Muscle layer of duodenum (tissue), 2 donors: Measurements from ENCODE around the gene XAB2.
A peak's percentile ranks its signal among the peaks of the same experiment; 100 is the strongest.

Source experiments
- H3K27ac ChIP-seq: one replicate; pipeline ENCODE4 v1.7.0; 2013; ENCODE audit warnings: mild to moderate bottlenecking, low read length
- H3K27me3 ChIP-seq: one replicate; pipeline ENCODE4 v1.7.0; 2013; ENCODE audit warnings: low read depth, mild to moderate bottlenecking, control low read depth, low read length
- H3K36me3 ChIP-seq, 2 donors: one replicate each; pipeline ENCODE4 v1.7.0; 2013; ENCODE audit warnings: low read length in 2 of 2, control low read depth in 1 of 2, mild to moderate bottlenecking in 1 of 2; ENCODE audit not compliant: insufficient read depth in 2 of 2, control insufficient read depth in 1 of 2
- H3K4me1 ChIP-seq, 2 donors: one replicate each; pipeline ENCODE4 v1.7.0; 2013; ENCODE audit warnings: low read length in 2 of 2, mild to moderate bottlenecking in 2 of 2, control low read depth in 1 of 2, moderate library complexity in 1 of 2; ENCODE audit not compliant: insufficient read depth in 2 of 2, control insufficient read depth in 1 of 2
- H3K4me3 ChIP-seq, 2 donors: one replicate each; pipeline ENCODE4 v1.7.0; 2013; ENCODE audit warnings: low read length in 2 of 2, low read depth in 1 of 2, mild to moderate bottlenecking in 1 of 2
- H3K9me3 ChIP-seq, 2 donors: one replicate each; pipeline ENCODE4 v1.7.0; 2013; ENCODE audit warnings: low read length in 2 of 2, control low read depth in 1 of 2, mild to moderate bottlenecking in 1 of 2; ENCODE audit not compliant: control insufficient read depth in 1 of 2
- donor health status: healthy.

XAB2 gene

GRCh38 chr19:7629347-7630054 lies at the start of gene XAB2, which contains the start of gene PET100:
TSS of gene XAB2 (minus strand) at chr19:7629545. CDS start at chr19:7629527, 18 bp downstream.
TSS of gene PET100 (plus strand) at chr19:7629793. CDS start at chr19:7629834, 41 bp downstream.
- no peaks in the 10 kb centered on the region for H3K27me3 ChIP-seq
- H3K4me1 ChIP-seq = peaks cover 15 to 31% of the 10 kb centered on the region in 2 donors
- H3K36me3 ChIP-seq = peaks cover 12 to 29% of the 10 kb centered on the region in 2 donors
- peak within 1 kb of the TSS; percentile 95 to 100 for H3K4me3 ChIP-seq
- peak within 1 kb of the TSS; percentile 95 for H3K27ac ChIP-seq
- H3K9me3 ChIP-seq = no peaks in the 10 kb centered on the region

GRCh38 chr19:7677669-7678311 lies 48.4 kb upstream of the XAB2 start:
- Histone ChIP-seq H3K27ac (no peak overlapping the region), H3K36me3 (peaks cover 0 to 8% of the 10 kb centered on the region in 2 donors), H3K4me3 (no peak overlapping the region), H3K4me1 (peaks cover 0 to 20% of the 10 kb centered on the region in 2 donors), H3K9me3 (no peaks in the 10 kb centered on the region), H3K27me3 (peaks cover 4% of the 10 kb centered on the region)

- Histone ChIP-seq H3K27me3 (peaks cover 4% of the 10 kb centered on the region), H3K4me3 (no peak within 1 kb of the TSS), H3K36me3 (no peaks in the 10 kb centered on the region), H3K27ac (no peak within 1 kb of the TSS), H3K9me3 (no peaks in the 10 kb centered on the region), H3K4me1 (peaks cover 0 to 11% of the 10 kb centered on the region in 2 donors)
Observed at GRCh38 chr19:7676854-7677253, 47.5 kb upstream of the XAB2 start, which contains the start of gene MCEMP1. TSS of gene MCEMP1 (plus strand) at chr19:7677090. CDS start at chr19:7677121, 31 bp downstream.

GRCh38 chr19:7676376-7676775 lies 47.0 kb upstream of the XAB2 start:
- H3K27me3 ChIP-seq = peaks cover 4% of the 10 kb centered on the region
- no peak overlapping the region for H3K4me3 ChIP-seq
- no peaks in the 10 kb centered on the region for H3K9me3 ChIP-seq

GRCh38 chr19:7674010-7675005 lies 45.0 kb upstream of the XAB2 start:
- Histone ChIP-seq H3K4me1 (no peaks in the 10 kb centered on the region), H3K9me3 (no peaks in the 10 kb centered on the region), H3K27me3 (peaks cover 4% of the 10 kb centered on the region), H3K36me3 (no peaks in the 10 kb centered on the region), H3K4me3 (no peak overlapping the region), H3K27ac (no peak overlapping the region)

More at GRCh38 chr19:7676376-7676775, 47.0 kb upstream of the XAB2 start:
- H3K4me1 ChIP-seq = peaks cover 0 to 6% of the 10 kb centered on the region in 2 donors
- no peak overlapping the region for H3K27ac ChIP-seq
- no peaks in the 10 kb centered on the region for H3K36me3 ChIP-seq

GRCh38 chr19:7672522-7672921 lies 43.2 kb upstream of the XAB2 start:
- no peaks in the 10 kb centered on the region for H3K36me3 ChIP-seq
- no peak overlapping the region for H3K27ac ChIP-seq
- no peak overlapping the region for H3K4me3 ChIP-seq
- H3K4me1 ChIP-seq = no peaks in the 10 kb centered on the region
- H3K9me3 ChIP-seq = no peaks in the 10 kb centered on the region
- H3K27me3 ChIP-seq = peaks cover 3% of the 10 kb centered on the region

- Histone ChIP-seq H3K4me3 (no peak overlapping the region), H3K27me3 (no peaks in the 10 kb centered on the region), H3K9me3 (no peaks in the 10 kb centered on the region), H3K36me3 (no peaks in the 10 kb centered on the region), H3K27ac (no peak overlapping the region), H3K4me1 (no peaks in the 10 kb centered on the region)
Observed at GRCh38 chr19:7670790-7671189, 41.4 kb upstream of the XAB2 start.

GRCh38 chr19:7670150-7670783 lies 40.9 kb upstream of the XAB2 start:
- H3K4me3 ChIP-seq = no peak overlapping the region
- H3K27me3 ChIP-seq = no peaks in the 10 kb centered on the region
- no peaks in the 10 kb centered on the region for H3K9me3 ChIP-seq

GRCh38 chr19:7669641-7670040 lies 40.3 kb upstream of the XAB2 start:
- no peak overlapping the region for H3K4me3 ChIP-seq
- no peaks in the 10 kb centered on the region for H3K27me3 ChIP-seq
- no peaks in the 10 kb centered on the region for H3K36me3 ChIP-seq
- no peaks in the 10 kb centered on the region for H3K4me1 ChIP-seq
- H3K27ac ChIP-seq = no peak overlapping the region
- H3K9me3 ChIP-seq = no peaks in the 10 kb centered on the region

More at GRCh38 chr19:7670150-7670783, 40.9 kb upstream of the XAB2 start:
- no peaks in the 10 kb centered on the region for H3K4me1 ChIP-seq
- no peak overlapping the region for H3K27ac ChIP-seq
- no peaks in the 10 kb centered on the region for H3K36me3 ChIP-seq

GRCh38 chr19:7668842-7669241 lies 39.5 kb upstream of the XAB2 start, which contains the start of gene RETN:
TSS of gene RETN (plus strand) at chr19:7669049. CDS start at chr19:7669327, 278 bp downstream.
- no peak within 1 kb of the TSS for H3K4me3 ChIP-seq

More at GRCh38 chr19:7668842-7669241, 39.5 kb upstream of the XAB2 start, which contains the start of gene RETN:
- no peaks in the 10 kb centered on the region for H3K36me3 ChIP-seq
- no peaks in the 10 kb centered on the region for H3K27me3 ChIP-seq
- H3K4me1 ChIP-seq = no peaks in the 10 kb centered on the region
- H3K9me3 ChIP-seq = no peaks in the 10 kb centered on the region
- no peak within 1 kb of the TSS for H3K27ac ChIP-seq
